Panc1 (cell line): Measurements from ENCODE around the gene STK39. TPM values are rescaled to one million over a fixed set of nuclear protein-coding genes. Genes with fewer than 3 reads are reported as not detected.

Experiments used
- ATAC-seq: fragments of 200-7000 bp; cut with Tn5 transposase; 2 replicates; pipeline ENCODE4 v1.9.1; 2020; ENCODE audit warnings: mild to moderate bottlenecking, moderate library complexity
- BruUV-seq: library from RNA; stranded (reverse); fragments of 400-500 nt; replicated peaks from 2 replicates; lab custom pipeline; 2021; lab: Mats Ljungman, UMichigan
- CTCF ChIA-PET: fragments of 300-600 bp; sonication (Branson Sonifier 250); formaldehyde crosslinking; loops from one replicate; lab custom pipeline; 2022; ENCODE audit warnings: antibody characterized with exemption; lab: Charles Lee
- POLR2A ChIA-PET: fragments of 300-600 bp; sonication (Branson Sonifier 250); formaldehyde crosslinking; loops from one replicate; lab custom pipeline; 2022; ENCODE audit warnings: antibody characterized with exemption; lab: Charles Lee
- DNase-seq: peaks from one replicate; pipeline ENCODE4 v3.0.0-alpha.2; 2010; ENCODE audit warnings: low read depth, low spot score
- H3K27ac ChIP-seq: 2 replicates; pipeline ENCODE4 v1.5.1; 2011; ENCODE audit warnings: mild to moderate bottlenecking, low read length, inconsistent platforms
- H3K27me3 ChIP-seq: fragments of 200-500 bp; sonication (Bioruptor generic); 2 replicates; pipeline ENCODE4 v1.6.0; 2014; ENCODE audit warnings: low read length, inconsistent platforms; ENCODE audit not compliant: control insufficient read depth, insufficient read depth
- H3K36me3 ChIP-seq: fragments of 200-500 bp; sonication (Bioruptor generic); 2 replicates; pipeline ENCODE4 v1.5.1; 2014; ENCODE audit warnings: inconsistent platforms, mild to moderate bottlenecking, low read length, moderate library complexity; ENCODE audit not compliant: control insufficient read depth, insufficient read depth
- H3K4me1 ChIP-seq: 2 replicates; pipeline ENCODE4 v1.5.1; 2011; ENCODE audit warnings: inconsistent platforms, mild to moderate bottlenecking, low read length, moderate library complexity; ENCODE audit not compliant: control insufficient read depth, insufficient read depth
- H3K4me3 ChIP-seq, 2 experiments: 2 replicates each; pipeline ENCODE4 v1.5.1; 2011 to 2012; ENCODE audit warnings: low read depth in 2 of 2, low read length in 2 of 2, mild to moderate bottlenecking in 2 of 2, inconsistent platforms in 1 of 2, moderate library complexity in 1 of 2
- H3K9me3 ChIP-seq: fragments of 200-500 bp; sonication (Bioruptor generic); 2 replicates; pipeline ENCODE4 v1.5.1; 2014; ENCODE audit warnings: low read depth, mild to moderate bottlenecking, inconsistent platforms, low read length, moderate library complexity; ENCODE audit not compliant: control insufficient read depth, insufficient read depth
- CTCF ChIP-seq: fragments of 450-650 bp; IDR thresholded peaks from 2 replicates; pipeline ENCODE4 v1.5.1; 2017; ENCODE audit warnings: mild to moderate bottlenecking
- POLR2AphosphoS5 ChIP-seq: IDR thresholded peaks from 2 replicates; pipeline ENCODE4 v1.6.1; 2012; ENCODE audit warnings: mild to moderate bottlenecking, low read depth, low read length, moderate library complexity
- REST ChIP-seq, 2 experiments: IDR thresholded peaks; 2 replicates each; pipeline ENCODE4 v1.6.1; 2011 to 2012; ENCODE audit warnings: low read depth in 2 of 2, control low read depth in 1 of 2, low read length in 1 of 2, mild to moderate bottlenecking in 1 of 2, moderate library complexity in 1 of 2; ENCODE audit not compliant: insufficient read depth in 1 of 2
- SIN3A ChIP-seq: IDR thresholded peaks from 2 replicates; pipeline ENCODE4 v1.6.1; 2012; ENCODE audit warnings: low read depth, mild to moderate bottlenecking, low read length, moderate library complexity, borderline replicate concordance; ENCODE audit not compliant: insufficient read depth
- TCF7L2 ChIP-seq: IDR thresholded peaks from 2 replicates; pipeline ENCODE4 v1.6.1; 2011; ENCODE audit warnings: mild to moderate bottlenecking, low read depth, low read length, inconsistent platforms
- in situ Hi-C: cut with HindIII; loops from 2 replicates; pipeline ENCODE4 v1.10.0; 2016; ENCODE audit warnings: low sequenced_read_pairs, low pct_unique_long_range_greater_than_20kb
- intact Hi-C: fragments of 100-400 bp; cut with micrococcal nuclease; formaldehyde crosslinking; loops from one replicate; pipeline ENCODE4 v1.10.0; 2022; ENCODE audit not compliant: unreplicated experiment
- total RNA-seq: library from RNA; stranded (reverse); gene quantifications from one replicate; pipeline ENCODE4 v1.2.1, GENCODE V29; 2021; ENCODE audit not compliant: unreplicated experiment

The STK39 gene
- total RNA-seq, 1 experiment from 2014 or later: 14.0 TPM

GRCh38 chr2:167966937-167967913, 280.2 kb downstream of the STK39 start:
- in situ Hi-C loops: no loop called here
- CTCF ChIA-PET: no interaction called here

More at GRCh38 chr2:167966937-167967913, 280.2 kb downstream of the STK39 start:
- no peak for TF ChIP-seq SIN3A
- TF ChIP-seq TCF7L2: no peak
- TF ChIP-seq REST (IDR thresholded peaks at IDR 0.05; ENCODE audit: insufficient read depth in 1 of 2, low read depth in 2 of 2, low read length in 1 of 2): no peak
- no peak for TF ChIP-seq POLR2AphosphoS5
- TF ChIP-seq CTCF: no peak
- H3K27ac ChIP-seq: no peak overlapping the region
- H3K36me3 ChIP-seq: no peaks in the 10 kb centered on the region
- ATAC-seq: no peak
- BruUV-seq: no TSS peak
- H3K9me3 ChIP-seq: no peaks in the 10 kb centered on the region
- no peak overlapping the region for H3K4me3 ChIP-seq
- no peak for DNase-seq
- no peaks in the 10 kb centered on the region for H3K4me1 ChIP-seq
- no peaks in the 10 kb centered on the region for H3K27me3 ChIP-seq
- POLR2A ChIA-PET: no interaction called here
- intact Hi-C loops: loop anchor here (5.0 kb wide), 1 partner anchor 150 kb away; no protein-coding TSS in a partner anchor
